HEK293 (cell line): ENCODE measurements around the gene ATP6V0B.

Experiments
- BCL11B ChIP-seq: fragments of 450-650 bp; formaldehyde crosslinking; IDR thresholded peaks from 2 replicates; pipeline ENCODE4 v1.5.1; 2016; ENCODE audit warnings: low read depth, missing biosample characterization, missing genetic modification characterization
- HOXD13 ChIP-seq: sonication (generic); formaldehyde crosslinking; IDR thresholded peaks from 2 replicates; pipeline ENCODE4 v1.8.0; 2022; ENCODE audit warnings: missing genetic modification reagents, borderline replicate concordance
- KLF10 ChIP-seq: fragments of 450-650 bp; IDR thresholded peaks from 2 replicates; pipeline ENCODE4 v1.5.1; 2018; ENCODE audit warnings: missing biosample characterization, mild to moderate bottlenecking, missing genetic modification characterization
- KLF9 ChIP-seq: fragments of 450-650 bp; formaldehyde crosslinking; IDR thresholded peaks from 2 replicates; pipeline ENCODE4 v1.5.1; 2016; ENCODE audit warnings: missing biosample characterization, missing genetic modification characterization, low read depth
- OSR2 ChIP-seq: fragments of 450-650 bp; formaldehyde crosslinking; IDR thresholded peaks from 2 replicates; pipeline ENCODE4 v1.5.1; 2016; ENCODE audit warnings: missing biosample characterization, missing genetic modification characterization
- TCF7L2 ChIP-seq: IDR thresholded peaks from 2 replicates; pipeline ENCODE4 v1.6.1; 2011; ENCODE audit warnings: low read depth, mild to moderate bottlenecking, inconsistent platforms, low read length, moderate library complexity, borderline replicate concordance
- TRIM28 ChIP-seq: IDR thresholded peaks from 2 replicates; pipeline ENCODE4 v1.6.1; 2011; ENCODE audit warnings: low read length, control low read depth, borderline replicate concordance
- TSHZ1 ChIP-seq: fragments of 450-650 bp; formaldehyde crosslinking; IDR thresholded peaks from 2 replicates; pipeline ENCODE4 v1.5.1; 2016; ENCODE audit warnings: missing biosample characterization, missing genetic modification characterization, borderline replicate concordance
- YY2 ChIP-seq: fragments of 450-650 bp; formaldehyde crosslinking; IDR thresholded peaks from 2 replicates; pipeline ENCODE4 v1.5.1; 2016; ENCODE audit warnings: missing biosample characterization, missing genetic modification characterization
- ZBTB21 ChIP-seq: fragments of 450-650 bp; formaldehyde crosslinking; IDR thresholded peaks from 2 replicates; pipeline ENCODE4 v1.5.1; 2017; ENCODE audit warnings: missing biosample characterization, missing genetic modification characterization
- ZBTB6 ChIP-seq: fragments of 450-650 bp; formaldehyde crosslinking; IDR thresholded peaks from 2 replicates; pipeline ENCODE4 v1.5.1; 2017; ENCODE audit warnings: missing biosample characterization, missing genetic modification characterization
- ZFP3 ChIP-seq: fragments of 450-650 bp; formaldehyde crosslinking; IDR thresholded peaks from 2 replicates; pipeline ENCODE4 v1.5.1; 2016; ENCODE audit warnings: low read depth, missing biosample characterization, missing genetic modification characterization
- ZNF10 ChIP-seq: fragments of 450-650 bp; formaldehyde crosslinking; IDR thresholded peaks from 2 replicates; pipeline ENCODE4 v1.5.1; 2017; ENCODE audit warnings: missing biosample characterization, missing genetic modification characterization
- ZNF146 ChIP-seq: fragments of 450-650 bp; formaldehyde crosslinking; IDR thresholded peaks from 2 replicates; pipeline ENCODE4 v1.5.1; 2016; ENCODE audit warnings: missing biosample characterization, missing genetic modification characterization
- ZNF16 ChIP-seq: fragments of 450-650 bp; formaldehyde crosslinking; IDR thresholded peaks from 2 replicates; pipeline ENCODE4 v1.5.1; 2016; ENCODE audit warnings: low read depth, missing biosample characterization, missing genetic modification characterization
- ZNF266 ChIP-seq: fragments of 450-650 bp; formaldehyde crosslinking; IDR thresholded peaks from 2 replicates; pipeline ENCODE4 v1.5.1; 2016; ENCODE audit warnings: missing biosample characterization, missing genetic modification characterization, low read depth
- ZNF394 ChIP-seq: fragments of 450-650 bp; formaldehyde crosslinking; IDR thresholded peaks from 2 replicates; pipeline ENCODE4 v1.5.1; 2016; ENCODE audit warnings: missing biosample characterization, missing genetic modification characterization, mild to moderate bottlenecking, moderate library complexity, borderline replicate concordance
- ZNF416 ChIP-seq: fragments of 450-650 bp; formaldehyde crosslinking; IDR thresholded peaks from 2 replicates; pipeline ENCODE4 v1.5.1; 2016; ENCODE audit warnings: missing biosample characterization, missing genetic modification characterization
- ZNF48 ChIP-seq: fragments of 450-650 bp; formaldehyde crosslinking; IDR thresholded peaks from 2 replicates; pipeline ENCODE4 v1.5.1; 2016; ENCODE audit warnings: missing biosample characterization, missing genetic modification characterization
- ZNF513 ChIP-seq: fragments of 450-650 bp; IDR thresholded peaks from 2 replicates; pipeline ENCODE4 v1.5.1; 2018; ENCODE audit warnings: missing biosample characterization, missing genetic modification characterization
- ZNF571 ChIP-seq: fragments of 450-650 bp; formaldehyde crosslinking; IDR thresholded peaks from 2 replicates; pipeline ENCODE4 v1.5.0; 2017; ENCODE audit warnings: missing biosample characterization, missing genetic modification characterization
- ZNF596 ChIP-seq: fragments of 450-650 bp; IDR thresholded peaks from 2 replicates; pipeline ENCODE4 v1.5.0; 2018; ENCODE audit warnings: missing biosample characterization, mild to moderate bottlenecking, missing genetic modification characterization, moderate library complexity
- ZNF624 ChIP-seq: fragments of 450-650 bp; formaldehyde crosslinking; IDR thresholded peaks from 2 replicates; pipeline ENCODE4 v1.5.1; 2017; ENCODE audit warnings: missing biosample characterization, missing genetic modification characterization
- ZNF670 ChIP-seq: fragments of 450-650 bp; formaldehyde crosslinking; IDR thresholded peaks from 2 replicates; pipeline ENCODE4 v1.5.1; 2016; ENCODE audit warnings: missing biosample characterization, missing genetic modification characterization, low read depth
- ZNF701 ChIP-seq: fragments of 450-650 bp; formaldehyde crosslinking; IDR thresholded peaks from 2 replicates; pipeline ENCODE4 v1.5.1; 2016; ENCODE audit warnings: missing biosample characterization, missing genetic modification characterization
- ZNF777 ChIP-seq: fragments of 450-650 bp; formaldehyde crosslinking; IDR thresholded peaks from 2 replicates; pipeline ENCODE4 v1.5.1; 2017; ENCODE audit warnings: missing biosample characterization, missing genetic modification characterization, borderline replicate concordance
- ZNF792 ChIP-seq: fragments of 450-650 bp; formaldehyde crosslinking; IDR thresholded peaks from 2 replicates; pipeline ENCODE4 v1.5.1; 2016; ENCODE audit warnings: missing biosample characterization, missing genetic modification characterization
- TF ChIP-seq, protein P1 (sequence below): fragments of 450-650 bp; formaldehyde crosslinking; IDR thresholded peaks from 2 replicates; pipeline ENCODE4 v1.5.1; 2016; ENCODE audit warnings: missing biosample characterization, missing genetic modification characterization, low read depth
- TF ChIP-seq, protein P2 (sequence below): fragments of 450-650 bp; formaldehyde crosslinking; IDR thresholded peaks from 2 replicates; pipeline ENCODE4 v1.5.1; 2016; ENCODE audit warnings: missing biosample characterization, missing genetic modification characterization
- TF ChIP-seq, protein P3 (sequence below): fragments of 450-650 bp; formaldehyde crosslinking; IDR thresholded peaks from 2 replicates; pipeline ENCODE4 v1.5.1; 2016; ENCODE audit warnings: missing biosample characterization, missing genetic modification characterization

The ATP6V0B gene

DNA sequence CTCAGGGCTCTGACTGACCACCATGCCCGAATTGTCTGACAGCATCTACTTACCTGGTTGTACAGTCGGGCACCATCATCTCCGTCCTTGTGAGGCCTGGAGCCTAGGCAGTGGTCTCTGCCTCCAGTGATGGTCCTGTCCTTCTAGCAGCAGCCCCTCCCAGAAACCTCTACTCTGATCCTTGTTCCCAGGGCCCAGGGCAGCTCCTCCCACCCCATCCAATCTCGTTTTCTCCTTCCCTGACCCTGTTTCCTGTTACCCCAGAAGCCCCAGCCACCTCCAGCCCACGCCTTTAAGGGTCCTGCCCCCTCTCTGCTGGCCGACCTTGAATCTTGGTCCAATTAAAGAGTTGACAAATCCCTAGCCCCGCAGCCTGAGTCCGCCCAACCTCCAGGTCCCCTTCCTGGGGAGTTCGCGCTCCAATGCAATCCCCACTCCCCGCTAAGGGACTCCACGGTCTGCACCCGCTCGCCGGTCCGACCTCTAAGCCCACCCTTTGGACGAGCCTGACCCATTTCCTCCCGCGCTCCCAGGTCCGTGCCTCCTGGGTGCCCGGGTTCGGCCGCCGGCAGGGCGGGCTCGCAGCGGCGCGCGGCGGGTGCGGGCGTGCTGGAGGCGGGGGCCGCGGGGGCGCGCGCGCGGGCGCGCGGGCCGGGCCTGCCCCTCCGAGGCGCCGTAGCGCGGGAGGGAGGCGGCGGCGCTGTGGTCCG is 3.9 kb downstream of the ATP6V0B start, which contains the start of gene B4GALT2 (continued):
- TF ChIP-seq ZNF513 (no peak), ZNF266 (no peak), BCL11B (tag by site-specific recombination) (no peak), ZNF571 (tag by site-specific recombination) (no peak), TSHZ1 (tag by site-specific recombination) (no peak), ZNF416 (tag by site-specific recombination) (no peak), ZBTB6 (tag by site-specific recombination) (no peak), KLF10 (no peak; the same call in 1 of the 2 replicates), ZBTB21 (tag by site-specific recombination) (no peak), ZNF777 (tag by site-specific recombination) (no peak), ZNF596 (tag by site-specific recombination) (no peak), HOXD13 (CRISPR knock-in tag) (no peak), ZNF10 (tag by site-specific recombination) (no peak), ZNF394 (tag by site-specific recombination) (no peak), ZNF624 (tag by site-specific recombination) (no peak), ZNF16 (tag by site-specific recombination) (no peak), ZNF701 (tag by site-specific recombination) (no peak), ZFP3 (tag by site-specific recombination) (no peak), TCF7L2 (no peak), KLF9 (tag by site-specific recombination) (0 out of 2 replicates have a peak, but pooled peaks have one; percentile 29), ZNF146 (tag by site-specific recombination) (no peak), ZNF792 (tag by site-specific recombination) (no peak), OSR2 (tag by site-specific recombination) (no peak), ZNF48 (tag by site-specific recombination) (no peak), ZNF670 (tag by site-specific recombination) (no peak), TRIM28 (no peak), YY2 (no peak)
- TF ChIP-seq, protein P1, sequence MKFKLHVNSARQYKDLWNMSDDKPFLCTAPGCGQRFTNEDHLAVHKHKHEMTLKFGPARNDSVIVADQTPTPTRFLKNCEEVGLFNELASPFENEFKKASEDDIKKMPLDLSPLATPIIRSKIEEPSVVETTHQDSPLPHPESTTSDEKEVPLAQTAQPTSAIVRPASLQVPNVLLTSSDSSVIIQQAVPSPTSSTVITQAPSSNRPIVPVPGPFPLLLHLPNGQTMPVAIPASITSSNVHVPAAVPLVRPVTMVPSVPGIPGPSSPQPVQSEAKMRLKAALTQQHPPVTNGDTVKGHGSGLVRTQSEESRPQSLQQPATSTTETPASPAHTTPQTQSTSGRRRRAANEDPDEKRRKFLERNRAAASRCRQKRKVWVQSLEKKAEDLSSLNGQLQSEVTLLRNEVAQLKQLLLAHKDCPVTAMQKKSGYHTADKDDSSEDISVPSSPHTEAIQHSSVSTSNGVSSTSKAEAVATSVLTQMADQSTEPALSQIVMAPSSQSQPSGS (tag by site-specific recombination): no peak
- TF ChIP-seq, protein P2, sequence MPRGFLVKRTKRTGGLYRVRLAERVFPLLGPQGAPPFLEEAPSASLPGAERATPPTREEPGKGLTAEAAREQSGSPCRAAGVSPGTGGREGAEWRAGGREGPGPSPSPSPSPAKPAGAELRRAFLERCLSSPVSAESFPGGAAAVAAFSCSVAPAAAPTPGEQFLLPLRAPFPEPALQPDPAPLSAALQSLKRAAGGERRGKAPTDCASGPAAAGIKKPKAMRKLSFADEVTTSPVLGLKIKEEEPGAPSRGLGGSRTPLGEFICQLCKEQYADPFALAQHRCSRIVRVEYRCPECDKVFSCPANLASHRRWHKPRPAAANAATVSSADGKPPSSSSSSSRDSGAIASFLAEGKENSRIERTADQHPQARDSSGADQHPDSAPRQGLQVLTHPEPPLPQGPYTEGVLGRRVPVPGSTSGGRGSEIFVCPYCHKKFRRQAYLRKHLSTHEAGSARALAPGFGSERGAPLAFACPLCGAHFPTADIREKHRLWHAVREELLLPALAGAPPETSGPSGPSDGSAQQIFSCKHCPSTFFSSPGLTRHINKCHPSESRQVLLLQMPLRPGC (tag by site-specific recombination): no peak
- TF ChIP-seq, protein P3, sequence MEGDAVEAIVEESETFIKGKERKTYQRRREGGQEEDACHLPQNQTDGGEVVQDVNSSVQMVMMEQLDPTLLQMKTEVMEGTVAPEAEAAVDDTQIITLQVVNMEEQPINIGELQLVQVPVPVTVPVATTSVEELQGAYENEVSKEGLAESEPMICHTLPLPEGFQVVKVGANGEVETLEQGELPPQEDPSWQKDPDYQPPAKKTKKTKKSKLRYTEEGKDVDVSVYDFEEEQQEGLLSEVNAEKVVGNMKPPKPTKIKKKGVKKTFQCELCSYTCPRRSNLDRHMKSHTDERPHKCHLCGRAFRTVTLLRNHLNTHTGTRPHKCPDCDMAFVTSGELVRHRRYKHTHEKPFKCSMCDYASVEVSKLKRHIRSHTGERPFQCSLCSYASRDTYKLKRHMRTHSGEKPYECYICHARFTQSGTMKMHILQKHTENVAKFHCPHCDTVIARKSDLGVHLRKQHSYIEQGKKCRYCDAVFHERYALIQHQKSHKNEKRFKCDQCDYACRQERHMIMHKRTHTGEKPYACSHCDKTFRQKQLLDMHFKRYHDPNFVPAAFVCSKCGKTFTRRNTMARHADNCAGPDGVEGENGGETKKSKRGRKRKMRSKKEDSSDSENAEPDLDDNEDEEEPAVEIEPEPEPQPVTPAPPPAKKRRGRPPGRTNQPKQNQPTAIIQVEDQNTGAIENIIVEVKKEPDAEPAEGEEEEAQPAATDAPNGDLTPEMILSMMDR (tag by site-specific recombination): no peak
